OCI-LY1 (cell line): Measurements from ENCODE around the gene PODXL2.

Source experiments
- EZH2 ChIP-seq: fragments of 200-600 bp; sonication (generic), shearing (Covaris generic); IDR thresholded peaks from 2 replicates; pipeline ENCODE4 v1.8.0; 2017; ENCODE audit warnings: borderline replicate concordance, mixed run types, mild to moderate bottlenecking, antibody characterized with exemption, low read length, moderate library complexity, mixed read lengths
- TF ChIP-seq, protein P1 (sequence below): fragments of 200-600 bp; sonication (generic), shearing (Covaris generic); IDR thresholded peaks from 2 replicates; pipeline ENCODE4 v1.5.1; 2017; ENCODE audit warnings: mild to moderate bottlenecking, antibody characterized with exemption, low read length, moderate library complexity, mixed read lengths

GRCh38 chr3:127606981-127607595 lies 21.9 kb upstream of the PODXL2 start:
- TF ChIP-seq, protein P1, sequence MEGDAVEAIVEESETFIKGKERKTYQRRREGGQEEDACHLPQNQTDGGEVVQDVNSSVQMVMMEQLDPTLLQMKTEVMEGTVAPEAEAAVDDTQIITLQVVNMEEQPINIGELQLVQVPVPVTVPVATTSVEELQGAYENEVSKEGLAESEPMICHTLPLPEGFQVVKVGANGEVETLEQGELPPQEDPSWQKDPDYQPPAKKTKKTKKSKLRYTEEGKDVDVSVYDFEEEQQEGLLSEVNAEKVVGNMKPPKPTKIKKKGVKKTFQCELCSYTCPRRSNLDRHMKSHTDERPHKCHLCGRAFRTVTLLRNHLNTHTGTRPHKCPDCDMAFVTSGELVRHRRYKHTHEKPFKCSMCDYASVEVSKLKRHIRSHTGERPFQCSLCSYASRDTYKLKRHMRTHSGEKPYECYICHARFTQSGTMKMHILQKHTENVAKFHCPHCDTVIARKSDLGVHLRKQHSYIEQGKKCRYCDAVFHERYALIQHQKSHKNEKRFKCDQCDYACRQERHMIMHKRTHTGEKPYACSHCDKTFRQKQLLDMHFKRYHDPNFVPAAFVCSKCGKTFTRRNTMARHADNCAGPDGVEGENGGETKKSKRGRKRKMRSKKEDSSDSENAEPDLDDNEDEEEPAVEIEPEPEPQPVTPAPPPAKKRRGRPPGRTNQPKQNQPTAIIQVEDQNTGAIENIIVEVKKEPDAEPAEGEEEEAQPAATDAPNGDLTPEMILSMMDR, result no peak
- no peak for TF ChIP-seq EZH2
